Effector CD4-positive, alpha-beta T cell (primary cell): ENCODE data around the gene ELOVL6.
A peak's percentile ranks its signal among the peaks of the same experiment; 100 is the strongest.

Experiments
- DNase-seq: peaks from one replicate; pipeline ENCODE4 v3.0.0-alpha.2; 2020

The ELOVL6 gene

DNA sequence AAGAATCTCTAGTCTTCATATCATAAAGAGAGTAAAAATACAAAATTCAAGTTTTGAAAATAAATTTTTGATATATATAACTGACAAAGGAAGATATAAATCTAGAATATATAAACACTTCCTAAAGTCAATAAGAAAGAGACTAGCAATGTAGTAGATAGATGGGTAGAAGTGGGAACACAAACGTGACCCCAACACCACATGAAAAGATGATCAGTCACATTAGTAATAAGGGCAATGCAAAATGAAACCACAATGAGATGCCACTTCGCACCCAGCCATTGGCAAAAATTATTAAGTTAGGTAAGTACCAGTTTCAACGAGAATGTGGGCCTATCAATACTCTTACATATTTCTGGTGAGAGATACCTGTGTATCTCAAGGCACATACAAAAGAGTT lies 179.3 kb downstream of the ELOVL6 start:
- DNase-seq, result no peak

DNA sequence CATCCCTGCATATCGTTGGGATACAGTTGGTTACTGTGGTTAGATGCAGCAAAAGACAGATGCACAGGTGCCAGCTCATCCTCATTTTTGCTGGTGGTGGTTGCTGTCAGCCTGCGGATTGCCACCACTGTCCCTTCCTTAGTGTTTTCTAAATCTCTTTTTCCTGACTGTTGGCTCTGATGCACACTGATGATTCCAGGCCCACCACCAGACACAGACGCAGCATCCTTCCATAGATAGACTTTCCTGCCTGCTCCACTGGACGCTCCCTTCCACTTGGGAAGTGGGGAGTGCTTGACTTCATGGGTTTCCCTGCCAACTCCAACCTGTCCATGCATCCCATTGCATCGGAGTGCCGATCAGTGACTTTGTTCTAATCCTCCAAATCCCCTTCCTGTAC lies 184.2 kb downstream of the ELOVL6 start:
- no peak for DNase-seq

DNA sequence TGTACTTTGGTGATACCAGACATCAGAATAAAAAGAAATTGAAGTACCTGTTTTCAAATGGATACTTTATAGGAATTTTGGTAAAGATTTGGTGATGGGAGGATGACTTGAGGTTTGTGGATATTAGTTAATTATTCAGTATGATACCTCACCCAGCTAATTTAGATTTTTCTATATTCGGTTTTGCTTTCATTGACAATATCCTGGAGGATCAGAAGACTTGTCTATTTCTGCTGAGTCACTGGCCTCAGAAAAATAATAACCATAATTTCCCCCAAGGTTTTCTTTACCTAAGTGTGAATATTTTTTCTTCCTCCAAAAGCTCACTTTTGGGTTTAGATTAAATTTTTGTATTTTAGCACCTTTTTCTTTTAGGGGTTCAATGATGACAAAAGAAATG lies 185.5 kb downstream of the ELOVL6 start:
- no peak for DNase-seq

DNA sequence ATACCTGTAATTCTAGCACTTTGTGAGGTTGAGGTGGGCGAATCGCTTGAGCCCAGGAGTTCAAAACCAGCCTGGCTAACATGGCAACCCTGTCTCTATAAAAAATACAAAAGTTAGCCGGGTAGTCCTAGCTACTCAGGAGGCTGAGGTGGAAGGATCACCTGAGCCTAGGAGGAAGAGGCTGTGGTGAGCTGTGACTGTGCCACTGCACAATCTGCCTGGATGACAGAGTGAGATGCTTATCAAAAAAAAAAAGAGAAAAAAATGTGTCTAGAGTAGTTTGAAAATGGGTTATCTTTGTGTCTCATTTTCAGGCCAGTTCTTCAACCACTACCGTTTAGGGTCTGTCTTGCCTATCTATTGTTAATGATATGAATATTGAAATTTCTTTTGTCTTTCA lies 187.6 kb downstream of the ELOVL6 start:
- DNase-seq, result no peak

DNA sequence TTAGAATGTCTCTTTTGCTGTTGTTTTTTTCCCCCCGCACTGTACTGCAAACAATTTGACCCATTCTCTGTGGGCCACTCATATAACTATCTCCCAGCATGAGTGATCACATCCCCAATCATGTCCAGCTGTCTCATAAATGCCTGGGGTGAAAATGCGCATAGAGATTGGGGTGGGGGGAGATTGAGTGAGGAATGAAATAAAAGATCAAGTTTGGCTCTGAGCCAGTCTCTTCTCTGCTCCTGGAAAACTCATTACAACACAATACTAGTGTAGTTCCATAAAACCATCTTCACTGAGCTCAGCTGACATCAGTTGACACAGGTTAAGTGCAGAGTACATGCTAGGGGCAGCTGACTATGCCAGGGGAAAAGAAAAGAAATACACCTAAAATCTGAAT lies 188.9 kb downstream of the ELOVL6 start:
- DNase-seq, result no peak

DNA sequence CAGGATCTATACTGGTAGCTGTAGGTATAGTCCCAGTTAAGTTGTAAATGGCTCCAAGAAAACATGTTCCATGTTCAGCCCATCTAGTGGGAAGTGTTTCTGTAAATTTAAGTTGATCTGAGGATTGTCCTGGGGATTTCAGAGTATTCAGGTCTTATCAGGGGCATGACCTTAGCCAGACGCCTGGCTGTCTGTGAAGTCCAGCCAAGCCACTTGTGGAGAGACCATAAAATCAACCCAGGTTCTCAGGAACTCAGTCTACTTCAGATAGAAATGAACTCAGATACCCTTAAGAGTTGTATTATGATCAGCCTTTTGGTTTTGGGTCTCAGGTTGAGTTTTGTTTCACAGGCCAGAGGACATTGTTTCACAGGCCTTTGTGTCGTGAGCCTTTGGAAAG lies 189.9 kb downstream of the ELOVL6 start:
- DNase-seq, result no peak

DNA sequence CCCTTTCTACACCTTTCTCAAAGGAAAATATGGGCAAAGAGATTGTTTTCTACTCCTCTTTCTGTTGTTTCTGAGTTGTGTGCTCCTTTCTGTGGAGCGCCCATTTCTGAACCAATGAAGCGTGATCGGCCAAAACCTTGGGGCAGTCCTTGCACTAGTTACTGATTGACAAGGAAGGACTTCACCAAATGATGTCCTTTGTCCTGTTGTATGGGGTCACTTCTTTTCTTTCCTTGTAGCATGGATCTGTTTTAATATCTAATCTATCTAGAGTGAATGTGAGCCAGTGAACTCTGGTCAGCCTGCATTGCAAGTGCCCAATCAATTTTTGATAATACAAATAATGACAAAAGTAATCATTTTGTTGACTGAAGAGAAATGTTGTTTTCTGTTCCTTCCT lies 191.2 kb downstream of the ELOVL6 start:
- no peak for DNase-seq

DNA sequence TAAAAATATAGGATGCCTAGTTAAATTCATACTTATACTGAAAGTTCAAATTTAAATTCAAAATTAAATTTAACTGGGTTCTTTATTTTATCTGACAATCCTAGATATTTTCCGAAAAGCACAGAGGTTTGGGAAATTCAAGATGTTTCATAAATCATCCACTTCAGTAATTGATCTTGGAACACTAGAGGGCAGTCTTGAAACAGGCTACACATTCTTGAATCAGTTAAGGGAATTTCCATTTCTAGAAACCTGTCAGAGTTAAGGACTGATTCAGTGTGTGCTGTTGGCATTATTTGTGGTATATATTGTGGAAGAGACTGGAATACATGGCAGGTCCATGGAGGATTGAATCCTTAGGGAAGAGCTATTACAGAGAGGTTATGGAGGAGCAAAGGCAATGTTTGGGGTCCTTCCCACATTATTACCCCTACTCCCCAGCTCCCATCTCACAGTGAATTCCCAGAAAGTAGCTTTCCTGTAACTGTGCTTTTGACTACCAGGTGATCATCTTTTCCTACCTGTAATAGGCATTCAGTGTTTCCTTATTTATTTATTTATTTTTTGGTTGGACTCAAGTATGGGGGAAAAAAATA lies 192.9 kb downstream of the ELOVL6 start:
- no peak for DNase-seq

DNA sequence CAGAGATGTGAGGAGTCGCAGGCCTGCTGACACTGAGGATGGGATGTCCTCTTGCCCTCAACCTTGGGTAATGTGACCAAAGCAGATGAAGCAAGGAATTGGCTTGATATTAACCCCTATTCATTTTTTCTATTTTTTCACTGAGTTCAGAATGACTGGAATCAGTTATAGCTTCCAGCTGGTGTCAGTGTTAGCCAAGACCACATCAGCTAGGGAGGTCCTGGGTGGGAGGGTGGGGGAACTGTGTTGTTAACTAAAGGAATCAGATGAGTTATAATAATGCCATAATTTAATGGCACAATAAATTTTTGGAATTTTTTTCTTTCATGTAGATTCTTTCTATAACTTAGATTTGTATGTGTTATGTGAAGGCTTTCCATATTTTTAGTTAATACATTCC lies 193.9 kb downstream of the ELOVL6 start:
- no peak for DNase-seq

DNA sequence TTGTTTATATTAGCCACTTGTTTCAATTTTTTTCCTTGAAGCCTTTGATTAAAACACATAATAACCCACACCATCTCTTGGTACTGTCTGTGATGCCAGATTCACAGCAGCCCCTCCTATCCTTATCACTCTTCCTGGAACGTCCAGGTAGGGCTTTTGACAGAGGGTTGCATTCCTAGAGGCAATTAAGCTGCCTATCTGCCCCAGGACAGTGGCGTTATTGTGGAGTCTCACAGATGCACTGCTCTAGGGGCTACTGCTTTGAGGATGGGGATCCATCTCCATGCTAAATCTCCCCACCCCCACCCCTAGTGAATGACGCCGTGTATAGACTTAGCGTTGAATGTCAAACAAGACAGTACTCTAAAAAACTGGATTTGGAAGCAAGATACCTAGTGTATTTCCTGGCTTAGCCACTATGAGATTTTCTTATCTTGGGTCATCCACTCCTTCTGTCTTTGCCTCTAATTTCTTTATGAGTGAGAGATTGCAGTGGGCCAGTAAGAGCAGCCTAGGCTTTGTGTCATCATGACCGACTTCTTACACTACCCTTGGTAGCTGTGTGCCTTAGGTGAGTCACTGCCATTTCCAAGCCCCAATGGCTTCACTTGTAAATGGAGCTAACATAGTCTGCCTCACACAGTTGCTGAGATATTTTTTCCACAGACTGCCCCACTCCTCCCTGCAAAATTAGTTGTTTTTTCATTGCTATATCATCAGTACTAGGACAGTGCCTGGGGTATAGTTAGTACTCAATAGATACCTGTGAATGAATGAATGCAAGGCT lies 194.8 kb downstream of the ELOVL6 start:
- DNase-seq, result no peak

DNA sequence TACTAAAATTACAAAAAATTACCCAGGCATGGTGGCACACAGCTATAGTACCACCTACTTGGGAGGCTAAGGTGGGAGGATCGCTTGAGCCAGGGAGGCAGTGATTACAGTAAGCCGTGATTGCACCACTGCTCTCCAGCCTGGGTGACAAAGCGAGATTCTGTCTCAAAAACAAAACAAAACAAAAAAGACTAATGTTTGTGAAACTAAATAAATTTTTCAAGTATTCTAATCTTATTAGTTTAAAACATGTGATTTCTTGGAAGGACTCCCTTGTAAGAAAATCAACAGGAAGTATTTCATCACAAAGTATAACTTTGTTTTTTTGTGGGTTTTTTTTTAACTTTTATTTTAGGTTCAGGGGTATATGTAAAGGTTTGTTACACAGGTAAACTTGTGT lies 196.1 kb downstream of the ELOVL6 start:
- no peak for DNase-seq

DNA sequence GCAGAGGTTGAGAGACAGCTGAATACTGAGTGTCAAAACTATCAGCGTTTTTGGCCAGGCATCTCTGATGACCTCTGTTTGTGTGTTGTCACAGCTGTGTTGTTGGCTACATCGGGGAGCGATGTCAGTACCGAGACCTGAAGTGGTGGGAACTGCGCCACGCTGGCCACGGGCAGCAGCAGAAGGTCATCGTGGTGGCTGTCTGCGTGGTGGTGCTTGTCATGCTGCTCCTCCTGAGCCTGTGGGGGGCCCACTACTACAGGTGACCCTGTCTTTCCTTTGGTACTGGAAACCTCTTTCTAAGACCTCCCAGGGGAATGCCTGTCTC lies 198.9 kb downstream of the ELOVL6 start:
- DNase-seq, result no peak

DNA sequence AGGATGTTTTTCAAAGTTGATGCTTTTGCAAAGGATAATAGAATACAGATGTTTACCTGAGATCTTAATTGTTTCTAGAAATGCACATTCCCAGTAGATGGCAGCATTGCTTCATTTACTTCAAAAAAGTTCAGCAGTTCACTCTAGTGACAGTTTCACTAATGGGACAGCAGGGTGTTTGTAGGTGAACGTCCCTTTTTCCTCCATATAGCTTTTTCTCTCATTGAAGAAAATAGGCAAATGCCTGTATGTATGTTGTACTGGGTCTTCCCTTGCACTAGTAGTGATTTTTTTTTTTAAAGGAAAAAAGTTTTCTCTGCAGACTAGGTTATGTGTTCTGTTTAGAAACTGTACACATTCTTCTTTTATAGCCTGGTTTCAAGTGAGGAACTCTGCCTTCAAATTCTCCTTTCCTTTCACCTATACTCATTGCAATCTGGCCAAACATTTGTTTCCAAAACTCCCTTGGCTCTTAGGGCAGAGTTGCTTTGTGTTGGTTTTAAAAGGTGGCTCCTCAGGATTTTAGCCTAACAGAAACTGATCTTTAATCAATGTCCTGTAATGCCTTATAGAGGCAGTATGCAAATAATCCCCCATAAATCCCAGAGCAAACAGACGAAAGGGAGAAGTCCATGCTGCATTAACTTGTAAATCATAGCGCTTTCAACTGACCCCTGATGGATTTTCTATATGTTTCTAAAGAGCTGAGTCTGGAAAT lies 199.4 kb downstream of the ELOVL6 start:
- peak; percentile 39 for DNase-seq

DNA sequence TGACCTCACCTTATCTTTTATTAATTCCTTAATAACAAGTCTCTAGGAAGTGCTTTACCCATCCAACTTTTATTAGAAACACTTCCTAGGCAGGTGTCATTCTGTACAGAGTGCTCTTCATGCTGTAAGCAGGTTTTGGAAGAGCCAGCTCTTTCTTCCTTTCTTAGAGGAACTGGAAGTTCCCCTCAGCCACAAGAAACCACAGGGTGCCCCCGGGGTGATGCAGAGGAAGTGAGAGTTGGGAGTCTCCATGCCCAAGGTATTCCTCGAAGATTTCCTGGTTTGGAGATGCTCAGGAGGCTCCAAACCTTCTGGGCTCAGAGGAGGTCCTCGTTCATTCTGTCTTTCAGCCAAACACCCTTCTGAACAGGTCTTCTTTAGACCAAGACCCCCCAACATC lies 201.9 kb downstream of the ELOVL6 start:
- no peak for DNase-seq
